H1 (cell line): ENCODE measurements around the gene ZNF385C. TPM values are rescaled to one million over a fixed set of nuclear protein-coding genes. Genes with fewer than 3 reads are reported as not detected.

Source experiments
- CTCF ChIA-PET: fragments of 300-600 bp; sonication (Branson Sonifier 250); formaldehyde crosslinking; loops from one replicate; lab custom pipeline; 2021; ENCODE audit not compliant: partially characterized antibody; lab: Charles Lee
- POLR2A ChIA-PET: fragments of 300-600 bp; sonication (Branson Sonifier 250); formaldehyde crosslinking; loops from one replicate; lab custom pipeline; 2021; ENCODE audit warnings: inconsistent platforms; ENCODE audit not compliant: partially characterized antibody; lab: Charles Lee
- DNase-seq, 2 experiments: peaks; one replicate each; pipeline versions ENCODE4 v3.0.0 to v3.0.0-alpha.2; 2010 to 2022; ENCODE audit warnings: low spot score in 2 of 2, low read depth in 1 of 2, mixed read lengths in 1 of 2
- FAIRE-seq: peaks from 2 replicates; lab custom pipeline; 2011; peaks lifted over from hg19 to GRCh38; lab: Jason Lieb, UNC
- H2AFZ ChIP-seq: 2 replicates; pipeline ENCODE4 v1.8.1; 2012; ENCODE audit warnings: low read length, inconsistent platforms
- H2AK5ac ChIP-seq: 2 replicates; pipeline ENCODE4 v1.6.1; 2013; ENCODE audit warnings: low read depth, low read length
- H2BK120ac ChIP-seq: replicated peaks from 2 replicates; pipeline ENCODE3; 2013; ENCODE audit warnings: low read depth, low read length, inconsistent platforms
- H2BK12ac ChIP-seq: 2 replicates; pipeline ENCODE4 v1.6.1; 2013; ENCODE audit warnings: low read depth, low read length
- H2BK15ac ChIP-seq: 2 replicates; pipeline ENCODE4 v1.6.1; 2013; ENCODE audit warnings: low read length
- H2BK20ac ChIP-seq: 2 replicates; pipeline ENCODE4 v1.6.1; 2013; ENCODE audit warnings: low read length
- H2BK5ac ChIP-seq: 2 replicates; pipeline ENCODE4 v1.6.1; 2013; ENCODE audit warnings: low read depth, low read length
- H3K14ac ChIP-seq: 2 replicates; pipeline ENCODE4 v1.6.1; 2013; ENCODE audit warnings: inconsistent platforms; ENCODE audit not compliant: insufficient read length
- H3K18ac ChIP-seq: 2 replicates; pipeline ENCODE4 v1.6.1; 2013; ENCODE audit warnings: low read length; ENCODE audit errors: extremely low read depth
- H3K23ac ChIP-seq: 2 replicates; pipeline ENCODE4 v1.6.1; 2013; ENCODE audit warnings: inconsistent platforms; ENCODE audit not compliant: insufficient read length
- H3K23me2 ChIP-seq: 2 replicates; pipeline ENCODE4 v1.6.1; 2013; ENCODE audit warnings: low read depth, low read length
- H3K27ac ChIP-seq: 2 replicates; pipeline ENCODE4 v1.6.1; 2011; ENCODE audit warnings: low read depth, low read length, inconsistent platforms
- H3K27me3 ChIP-seq, 4 experiments: replicated peaks in 1 of 4; 1 replicate in 1 of 4; 2 replicates in 3 of 4; pipeline versions ENCODE4 v1.6.1 to v1.8.1; 2011 to 2013; ENCODE audit warnings: low read length in 3 of 4, mild to moderate bottlenecking in 3 of 4, inconsistent platforms in 2 of 4, mixed read lengths in 2 of 4, moderate library complexity in 1 of 4; ENCODE audit not compliant: control insufficient read depth in 3 of 4, insufficient read depth in 3 of 4; ENCODE audit errors: extremely low read depth in 1 of 4
- H3K36me3 ChIP-seq, 4 experiments: 2 replicates each; pipeline versions ENCODE4 v1.6.1 to v1.8.1; 2011 to 2013; ENCODE audit warnings: mild to moderate bottlenecking in 4 of 4, low read length in 3 of 4, moderate library complexity in 2 of 4, control low read depth in 1 of 4, inconsistent platforms in 1 of 4; ENCODE audit not compliant: insufficient read depth in 4 of 4, control insufficient read depth in 2 of 4
- H3K4ac ChIP-seq: replicated peaks from 2 replicates; pipeline ENCODE3; 2013; ENCODE audit warnings: low read length, low read depth, mixed read lengths, inconsistent platforms; ENCODE audit not compliant: insufficient read length
- H3K4me1 ChIP-seq, 4 experiments: replicated peaks in 1 of 4; 1 replicate in 1 of 4; 2 replicates in 3 of 4; pipeline versions ENCODE4 v1.6.1 to v1.8.1; 2011 to 2013; ENCODE audit warnings: low read length in 3 of 4, inconsistent platforms in 2 of 4, mixed read lengths in 1 of 4; ENCODE audit not compliant: insufficient read depth in 4 of 4, control insufficient read depth in 3 of 4
- H3K4me2 ChIP-seq, 2 experiments: 2 replicates each; pipeline versions ENCODE4 v1.6.1 to v1.8.1; 2011 to 2013; ENCODE audit warnings: low read depth in 2 of 2, low read length in 2 of 2, control low read depth in 1 of 2, inconsistent platforms in 1 of 2, mild to moderate bottlenecking in 1 of 2; ENCODE audit not compliant: insufficient read depth in 1 of 2
- H3K4me3 ChIP-seq, 4 experiments: fragments of 200-600, 300-600 bp in 1 of 4; sonication (generic), shearing (Covaris generic), sonication (Bioruptor Twin) in 1 of 4; 2 replicates each; pipeline versions ENCODE4 v1.5.1 to v1.8.1; 2011 to 2016; ENCODE audit warnings: low read length in 4 of 4, low read depth in 3 of 4, control low read depth in 2 of 4, inconsistent platforms in 2 of 4, mild to moderate bottlenecking in 2 of 4, mixed read lengths in 1 of 4, moderate library complexity in 1 of 4; ENCODE audit not compliant: insufficient read depth in 2 of 4; ENCODE audit errors: extremely low read depth in 1 of 4
- H3K56ac ChIP-seq: replicated peaks from 2 replicates; pipeline ENCODE3; 2013; ENCODE audit warnings: low read depth, mild to moderate bottlenecking, mixed read lengths, low read length, inconsistent platforms; ENCODE audit not compliant: insufficient read length
- H3K79me1 ChIP-seq: 2 replicates; pipeline ENCODE4 v1.6.1; 2013; ENCODE audit warnings: low read depth, low read length, control low read depth
- H3K79me2 ChIP-seq, 2 experiments: 2 replicates each; pipeline versions ENCODE4 v1.6.1 to v1.8.1; 2012 to 2013; ENCODE audit warnings: low read length in 2 of 2, mild to moderate bottlenecking in 2 of 2, inconsistent platforms in 1 of 2; ENCODE audit not compliant: insufficient read depth in 2 of 2, control insufficient read depth in 1 of 2
- H3K9ac ChIP-seq, 4 experiments: replicated peaks in 1 of 4; 1 replicate in 1 of 4; 2 replicates in 3 of 4; pipeline versions ENCODE4 v1.6.1 to v1.8.1; 2011 to 2013; ENCODE audit warnings: low read depth in 3 of 4, low read length in 3 of 4, control low read depth in 2 of 4, mild to moderate bottlenecking in 2 of 4, moderate library complexity in 2 of 4, inconsistent platforms in 1 of 4; ENCODE audit errors: extremely low read depth in 1 of 4
- H3K9me3 ChIP-seq, 2 experiments: 2 replicates each; pipeline versions ENCODE4 v1.6.1 to v1.8.1; 2012 to 2013; ENCODE audit warnings: mild to moderate bottlenecking in 2 of 2, moderate library complexity in 2 of 2, control low read depth in 1 of 2, inconsistent platforms in 1 of 2, low read depth in 1 of 2, low read length in 1 of 2, mixed read lengths in 1 of 2; ENCODE audit not compliant: insufficient read depth in 2 of 2
- H4K20me1 ChIP-seq, 2 experiments: replicated peaks in 1 of 2; 2 replicates each; pipeline versions ENCODE3 to v1.8.1; 2011 to 2013; ENCODE audit warnings: inconsistent platforms in 2 of 2, low read length in 2 of 2, mild to moderate bottlenecking in 1 of 2; ENCODE audit not compliant: insufficient read depth in 2 of 2, control insufficient read depth in 1 of 2
- H4K5ac ChIP-seq: 2 replicates; pipeline ENCODE4 v1.6.1; 2013; ENCODE audit warnings: low read length, low read depth, mixed read lengths, inconsistent platforms; ENCODE audit not compliant: insufficient read length
- H4K8ac ChIP-seq: 2 replicates; pipeline ENCODE4 v1.8.0; 2013; ENCODE audit warnings: mild to moderate bottlenecking, moderate library complexity, low read length, inconsistent platforms; ENCODE audit not compliant: insufficient read depth; ENCODE audit errors: extremely low read depth
- H4K91ac ChIP-seq: replicated peaks from 2 replicates; pipeline ENCODE3; 2013; ENCODE audit warnings: low read length, mixed read lengths, inconsistent platforms; ENCODE audit not compliant: insufficient read length
- CBX5 ChIP-seq: fragments of 300-800, 300-1000 bp; sonication (generic); IDR thresholded peaks from 2 replicates; pipeline ENCODE4 v1.7.1; 2016; ENCODE audit warnings: antibody characterized with exemption, low read length, low read depth
- CTBP2 ChIP-seq: IDR thresholded peaks from 2 replicates; pipeline ENCODE4 v1.7.0; 2011; ENCODE audit warnings: borderline replicate concordance, mild to moderate bottlenecking, moderate library complexity, mixed read lengths, low read length; ENCODE audit not compliant: insufficient read depth, insufficient read length
- CTCF ChIP-seq, 3 experiments: IDR thresholded peaks; 1 replicate in 2 of 3; 2 replicates in 1 of 3; pipeline versions ENCODE4 v1.5.1 to v1.6.1; 2011; ENCODE audit warnings: low read length in 3 of 3, mild to moderate bottlenecking in 3 of 3, inconsistent platforms in 2 of 3, low read depth in 1 of 3, moderate library complexity in 1 of 3; ENCODE audit not compliant: insufficient read depth in 1 of 3; ENCODE audit errors: control extremely low read depth in 1 of 3
- HDAC2 ChIP-seq, 2 experiments: fragments of 300-600 bp in 1 of 2; sonication (generic) in 1 of 2; IDR thresholded peaks; 2 replicates each; pipeline ENCODE4 v1.6.1; 2011 to 2012; ENCODE audit warnings: low read depth in 2 of 2, low read length in 2 of 2, mild to moderate bottlenecking in 2 of 2, moderate library complexity in 2 of 2, borderline replicate concordance in 1 of 2, inconsistent platforms in 1 of 2
- JUND ChIP-seq: IDR thresholded peaks from 2 replicates; pipeline ENCODE4 v1.6.1; 2011; ENCODE audit warnings: mild to moderate bottlenecking, improper control_type of control experiment, low read length
- KDM4A ChIP-seq: IDR thresholded peaks from one replicate; pipeline ENCODE4 v1.7.1; 2012; ENCODE audit warnings: low read depth, mild to moderate bottlenecking, moderate library complexity, low read length, inconsistent platforms; ENCODE audit not compliant: severe bottlenecking
- RFX5 ChIP-seq: IDR thresholded peaks from 2 replicates; pipeline ENCODE4 v1.6.1; 2011; ENCODE audit warnings: low read depth, low read length, improper control_type of control experiment, borderline replicate concordance
- RNF2 ChIP-seq: fragments of 200-900, 300-1000 bp; sonication (generic); IDR thresholded peaks from 2 replicates; pipeline ENCODE4 v1.7.1; 2016; ENCODE audit warnings: borderline replicate concordance, low read depth, mild to moderate bottlenecking, antibody characterized with exemption, low read length; ENCODE audit not compliant: poor library complexity, severe bottlenecking; ENCODE audit errors: missing control alignments
- WGBS, 2 experiments: shearing (Covaris generic) in 1 of 2; methylation state at CpG; one replicate each; pipeline versions ENCODE4 v1.1.6 to v1.1.7; 2013 to 2015; ENCODE audit warnings: low lambda C conversion rate in 2 of 2, mixed read lengths in 2 of 2, inconsistent platforms in 1 of 2, low coverage in 1 of 2, missing lambda C conversion rate in 1 of 2; ENCODE audit not compliant: insufficient replicate concordance in 2 of 2, insufficient coverage in 1 of 2, insufficient read length in 1 of 2; ENCODE audit errors: extremely low coverage in 1 of 2, missing lambda C conversion rate in 1 of 2; 5-methylcytosine and 5-hydroxymethylcytosine counted together
- polyA plus RNA-seq, 7 experiments: library from polyadenylated mRNA; depleted of rRNA in 3 of 7; stranded (reverse) in 5 of 7; unstranded in 2 of 7; fragments of >200 nt in 5 of 7; fragments of 200-250 nt in 2 of 7; gene quantifications; 1 replicate in 5 of 7; 2 replicates in 1 of 7; 4 replicates in 1 of 7; pipeline versions ENCODE4 v1.2.1 to v1.2.3, GENCODE V29; 2011 to 2013; ENCODE audit warnings: missing spikeins in 2 of 7, mixed read lengths in 2 of 7
- total RNA-seq: library from RNA; stranded (reverse); fragmentation: NEBNext Ultra II Directional; extraction: Animal tissue kit (Norgen Biotek cat#: 25700); gene quantifications from 2 replicates; pipeline ENCODE4 v1.2.1, GENCODE V29; 2021

The ZNF385C gene
- total and polyA plus RNA-seq, 2 of the 8 experiments (the other 6 are each of a cell fraction or from before 2014, with no cell fraction given) = 3.9 to 6.1 TPM

- no peaks in the 10 kb centered on the region for H3K23me2 ChIP-seq
- no peak overlapping the region for H4K91ac ChIP-seq
- no peak overlapping the region for H4K5ac ChIP-seq
- no peak overlapping the region for H3K23ac ChIP-seq
- no peaks in the 10 kb centered on the region for H3K9me3 ChIP-seq
- DNase-seq = no peak
- no peak overlapping the region for H3K4me2 ChIP-seq
- H3K79me2 ChIP-seq = no peaks in the 10 kb centered on the region
- H2BK20ac ChIP-seq = no peak overlapping the region
- H4K8ac ChIP-seq = no peak overlapping the region
- no peak for FAIRE-seq
- no peak overlapping the region for H3K18ac ChIP-seq
- H3K4me1 ChIP-seq = peaks cover 0 to under 1% (median 0%) of the 10 kb centered on the region in 4 experiments; a peak in 1 of 7 replicates
- no peak overlapping the region for H3K4ac ChIP-seq
- no peak overlapping the region for H2BK5ac ChIP-seq
- H2AK5ac ChIP-seq = no peak overlapping the region
- no peak overlapping the region for H2BK120ac ChIP-seq
- no peak overlapping the region for H2BK12ac ChIP-seq
- H3K4me3 ChIP-seq = no peak overlapping the region
- no peak overlapping the region for H3K27ac ChIP-seq
- H2BK15ac ChIP-seq = no peak overlapping the region
- no peak overlapping the region for H2AFZ ChIP-seq
- H3K36me3 ChIP-seq = no peaks in the 10 kb centered on the region
- H3K27me3 ChIP-seq = no peaks in the 10 kb centered on the region
- CTCF ChIA-PET = interaction anchor here (0.6 to 39.4 kb wide), 10 partner anchors 7 to 56 kb away, joined by 3 to 1084 read pairs (median 10); partner anchors contain the start of genes DHX58, DNAJC7, HSPB9 and KAT2A
- no peak overlapping the region for H3K14ac ChIP-seq
- POLR2A ChIA-PET = interaction anchor here (1.7 kb wide), 1 partner anchor 10 kb away, joined by 6 read pairs; no protein-coding TSS in a partner anchor
- no peaks in the 10 kb centered on the region for H4K20me1 ChIP-seq
- no peaks in the 10 kb centered on the region for H3K79me1 ChIP-seq
- WGBS, 2 experiments = 92% methylated on average over 7 of the region's 7 CpGs; no CpG with 5 or more reads in 1 of the 2 experiments
- H3K9ac ChIP-seq = no peak overlapping the region
- H3K56ac ChIP-seq = no peak overlapping the region
- TF ChIP-seq CTBP2 (no peak), RNF2 (no peak), JUND (no peak), CTCF (IDR thresholded peaks at IDR 0.05; ENCODE audit: control extremely low read depth in 1 of 3, insufficient read depth in 1 of 3, low read depth in 1 of 3, low read length in 3 of 3) (no peak), KDM4A (no peak), CBX5 (no peak), RFX5 (no peak), HDAC2 (IDR thresholded peaks at IDR 0.05; ENCODE audit: borderline replicate concordance in 1 of 2, low read depth in 2 of 2, low read length in 2 of 2) (no peak)
Observed at GRCh38 chr17:42087042-42087701, 11.1 kb downstream of the ZNF385C start.
